ENCODE data around the gene DCDC2B. TPM values are rescaled to one million over a fixed set of nuclear protein-coding genes. Genes with fewer than 3 reads are reported as not detected.

DCDC2B gene
- total and polyA plus RNA-seq, 2 of the 13 experiments (the other 11 are each of a cell fraction or from before 2014, with no cell fraction given) = not detected

GRCh38 chr1:32179443-32180185 lies 29.3 kb upstream of the DCDC2B start, which contains the start of gene TXLNA (continued):
- TF ChIP-seq ZBTB49 (CRISPR knock-in tag; IDR thresholded peaks at IDR 0.05; ENCODE audit: borderline replicate concordance) = no peak
- peak; percentile 96 for TF ChIP-seq SMYD3 (CRISPR knock-in tag; IDR thresholded peaks at IDR 0.05)
- TF ChIP-seq SALL1 (CRISPR knock-in tag; IDR thresholded peaks at IDR 0.05) = peak; percentile 96
- TF ChIP-seq CBX2 (IDR thresholded peaks at IDR 0.05; ENCODE audit: low read depth, low read length) = no peak
- no peak for TF ChIP-seq CBX2 (CRISPR knock-in tag; IDR thresholded peaks at IDR 0.05; ENCODE audit: low read depth)
- TF ChIP-seq KDM5A (IDR thresholded peaks at IDR 0.05; ENCODE audit: borderline replicate concordance, low read length) = peak; percentile 20; the same call in 1 of the 2 replicates
- no peak for TF ChIP-seq SOX13 (IDR thresholded peaks at IDR 0.05)
- no peak; a peak in 1 of 4 replicates for TF ChIP-seq SOX13 (CRISPR knock-in tag; conservative IDR thresholded peaks at IDR 0.05 in 1 of 2, IDR thresholded peaks at IDR 0.05 in 1 of 2)
- peak; percentile 50; the same call in 1 of the 2 replicates for TF ChIP-seq GZF1 (CRISPR knock-in tag; IDR thresholded peaks at IDR 0.05)
- peak; percentile 74 to 95 for TF ChIP-seq POLR2A (IDR thresholded peaks at IDR 0.05; ENCODE audit: insufficient read depth in 1 of 2, low read depth in 2 of 2, low read length in 2 of 2)
- TF ChIP-seq ZNF614 (CRISPR knock-in tag; IDR thresholded peaks at IDR 0.05; ENCODE audit: borderline replicate concordance) = 0 out of 2 replicates have a peak, but pooled peaks have one; percentile 28
- TF ChIP-seq ZNF234 (CRISPR knock-in tag; conservative IDR thresholded peaks at IDR 0.05) = 0 out of 2 replicates have a peak, but pooled peaks have one; percentile 9
- TF ChIP-seq HDAC1 (CRISPR knock-in tag; IDR thresholded peaks at IDR 0.05) = peak; percentile 89
- peak; percentile 96 for TF ChIP-seq MXD3 (CRISPR knock-in tag; IDR thresholded peaks at IDR 0.05)
- TF ChIP-seq MZF1 (CRISPR knock-in tag; IDR thresholded peaks at IDR 0.05; ENCODE audit: borderline replicate concordance) = no peak
- TF ChIP-seq SIN3B (IDR thresholded peaks at IDR 0.05; ENCODE audit: low read length) = no peak
- TF ChIP-seq GABPB1 (CRISPR knock-in tag; IDR thresholded peaks at IDR 0.05) = peak; percentile 94
- peak; percentile 95 for TF ChIP-seq HIVEP1 (CRISPR knock-in tag; IDR thresholded peaks at IDR 0.05)
- peak; percentile 90 for TF ChIP-seq IKZF5 (CRISPR knock-in tag; IDR thresholded peaks at IDR 0.05)
- TF ChIP-seq SSRP1 (CRISPR knock-in tag; IDR thresholded peaks at IDR 0.05) = no peak
- peak; percentile 58; the same call in 1 of the 2 replicates for TF ChIP-seq CENPT (CRISPR knock-in tag; IDR thresholded peaks at IDR 0.05; ENCODE audit: low read depth)
- no peak for TF ChIP-seq BCLAF1 (IDR thresholded peaks at IDR 0.05)
- TF ChIP-seq ZNF7 (CRISPR knock-in tag; IDR thresholded peaks at IDR 0.05) = 0 out of 2 replicates have a peak, but pooled peaks have one; percentile 26
- peak; percentile 76 to 85; a peak in 1 of 4 replicates for TF ChIP-seq KLF16 (CRISPR knock-in tag; IDR thresholded peaks at IDR 0.05)
